Lung (tissue), 12 donors: ENCODE data around the gene B3GNT9. TPM values are rescaled to one million over a fixed set of nuclear protein-coding genes. Genes with fewer than 3 reads are reported as not detected.

Source experiments
- ATAC-seq: fragments of 200-7000 bp; cut with Tn5 transposase; one replicate; pipeline ENCODE4 v1.9.1; 2020; ENCODE audit warnings: moderate number of reproducible peaks; ENCODE audit not compliant: insufficient read depth, low FRiP score
- DNase-seq, 3 donors: peaks; one replicate each; pipeline ENCODE4 v3.0.0-alpha.2; 2013 to 2017
- H3K27ac ChIP-seq, 2 donors: one replicate each; pipeline ENCODE4 v1.5.1; 2013; ENCODE audit warnings: mild to moderate bottlenecking in 2 of 2, moderate library complexity in 2 of 2, control low read depth in 1 of 2, inconsistent platforms in 1 of 2, low read depth in 1 of 2, low read length in 1 of 2
- H3K27me3 ChIP-seq, 3 donors: one replicate each; pipeline ENCODE4 v1.5.1; 2013; ENCODE audit warnings: low read length in 2 of 3; ENCODE audit not compliant: control insufficient read depth in 3 of 3, insufficient read depth in 3 of 3
- H3K36me3 ChIP-seq, 4 donors: one replicate each; pipeline ENCODE4 v1.5.1; 2013; ENCODE audit warnings: low read length in 4 of 4, mild to moderate bottlenecking in 1 of 4, moderate library complexity in 1 of 4; ENCODE audit not compliant: control insufficient read depth in 4 of 4, insufficient read depth in 4 of 4
- H3K4me1 ChIP-seq, 5 donors: one replicate each; pipeline ENCODE4 v1.5.1; 2013; ENCODE audit warnings: low read length in 5 of 5, mild to moderate bottlenecking in 2 of 5, moderate library complexity in 1 of 5; ENCODE audit not compliant: control insufficient read depth in 5 of 5, insufficient read depth in 5 of 5
- H3K4me3 ChIP-seq: one replicate; pipeline ENCODE4 v1.5.1; 2013; ENCODE audit warnings: mild to moderate bottlenecking, control low read depth, moderate library complexity
- H3K9ac ChIP-seq, 2 donors: one replicate each; pipeline ENCODE4 v1.5.1; 2013; ENCODE audit warnings: low read length in 2 of 2, control low read depth in 1 of 2; ENCODE audit not compliant: insufficient read depth in 1 of 2
- H3K9me3 ChIP-seq, 4 donors: one replicate each; pipeline ENCODE4 v1.5.1; 2013; ENCODE audit warnings: low read length in 3 of 4, mild to moderate bottlenecking in 1 of 4, moderate library complexity in 1 of 4; ENCODE audit not compliant: control insufficient read depth in 4 of 4, insufficient read depth in 3 of 4
- WGBS, 2 donors: extraction: QIAGEN DNeasy Blood & Tissue Kit; methylation state at CpG; one replicate each; pipeline ENCODE4 v1.1.7; 2013; 5-methylcytosine and 5-hydroxymethylcytosine counted together
- polyA plus RNA-seq, 2 donors: library from polyadenylated mRNA; stranded (reverse); fragments of 200-250 nt; gene quantifications; one replicate each; pipeline ENCODE4 v1.2.1, GENCODE V29; 2013
- total RNA-seq, 2 donors: library from RNA; depleted of rRNA in 1 of 2; stranded (reverse); fragments of >200 nt in 1 of 2; gene quantifications; one replicate each; pipeline ENCODE4 v1.2.1, GENCODE V29; 2014 to 2021
- TF ChIP-seq, protein P1 (sequence below): IDR thresholded peaks from 2 replicates; pipeline ENCODE4 v1.5.1; 2012; ENCODE audit warnings: mild to moderate bottlenecking; ENCODE audit errors: control extremely low read depth, extremely low read depth
- donor health status: control.
- donor health status: control.
- donor health status: Bipolar disorder and iron deficiency.
- donor health status: healthy.
- donor health status: DM: yes; HTN: yes; CAD: no.

Gene B3GNT9
- total and polyA plus RNA-seq, 4 donors: 8.4 to 22.9 (median 14.5) TPM

DNA sequence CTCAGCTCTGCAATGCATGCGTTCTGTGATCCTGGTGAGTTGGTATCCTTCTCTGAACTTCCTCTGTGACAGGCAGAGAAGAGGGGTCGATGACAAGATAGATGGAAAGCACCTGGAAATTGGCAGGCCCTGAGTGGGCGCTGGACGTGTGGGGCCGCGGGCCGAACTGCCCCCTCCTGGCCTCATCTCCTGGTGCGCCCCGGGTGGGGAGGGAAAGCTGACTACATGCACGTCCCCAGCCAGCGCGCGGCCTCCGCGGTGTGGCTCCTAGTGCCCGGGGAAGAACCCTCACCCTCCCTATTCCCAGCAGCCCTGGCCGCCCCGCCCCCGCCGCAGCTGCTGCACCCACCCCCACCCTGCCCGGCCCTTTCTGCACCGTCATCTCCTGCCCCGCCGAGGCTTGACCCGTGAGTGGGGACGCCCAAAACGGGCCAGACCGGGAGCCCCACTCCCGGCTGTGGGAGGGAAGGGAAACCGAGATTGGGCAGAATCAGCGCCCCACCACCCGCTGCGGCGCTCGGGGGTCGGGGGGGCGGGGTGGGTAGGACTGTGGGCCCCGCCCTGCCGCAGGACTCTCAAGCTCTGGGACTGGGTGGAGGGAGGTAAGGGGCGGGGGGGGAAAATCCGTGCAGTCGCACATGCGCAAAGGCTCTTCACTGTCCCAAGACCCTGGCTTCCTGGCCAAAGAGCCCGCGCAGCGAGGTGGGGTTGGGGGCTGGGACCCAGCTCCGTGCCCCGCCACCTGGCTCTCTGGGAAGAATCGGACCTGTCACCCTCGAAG lies 19.6 kb upstream of the B3GNT9 start, which contains the start of gene NOL3:
TSS of gene NOL3 (plus strand) at position 371 of the 781 bp plus-strand sequence.
- H3K27ac ChIP-seq: peak within 1 kb of the TSS; percentile 70 to 90
- 1 to 2% methylated on average over 37 to 50 of the region's 50 CpGs for WGBS, 2 donors
- H3K9me3 ChIP-seq: no peaks in the 10 kb centered on the region
- peaks cover 0 to 41% (median 16%) of the 10 kb centered on the region in 5 donors for H3K4me1 ChIP-seq
- TF ChIP-seq, protein P1, sequence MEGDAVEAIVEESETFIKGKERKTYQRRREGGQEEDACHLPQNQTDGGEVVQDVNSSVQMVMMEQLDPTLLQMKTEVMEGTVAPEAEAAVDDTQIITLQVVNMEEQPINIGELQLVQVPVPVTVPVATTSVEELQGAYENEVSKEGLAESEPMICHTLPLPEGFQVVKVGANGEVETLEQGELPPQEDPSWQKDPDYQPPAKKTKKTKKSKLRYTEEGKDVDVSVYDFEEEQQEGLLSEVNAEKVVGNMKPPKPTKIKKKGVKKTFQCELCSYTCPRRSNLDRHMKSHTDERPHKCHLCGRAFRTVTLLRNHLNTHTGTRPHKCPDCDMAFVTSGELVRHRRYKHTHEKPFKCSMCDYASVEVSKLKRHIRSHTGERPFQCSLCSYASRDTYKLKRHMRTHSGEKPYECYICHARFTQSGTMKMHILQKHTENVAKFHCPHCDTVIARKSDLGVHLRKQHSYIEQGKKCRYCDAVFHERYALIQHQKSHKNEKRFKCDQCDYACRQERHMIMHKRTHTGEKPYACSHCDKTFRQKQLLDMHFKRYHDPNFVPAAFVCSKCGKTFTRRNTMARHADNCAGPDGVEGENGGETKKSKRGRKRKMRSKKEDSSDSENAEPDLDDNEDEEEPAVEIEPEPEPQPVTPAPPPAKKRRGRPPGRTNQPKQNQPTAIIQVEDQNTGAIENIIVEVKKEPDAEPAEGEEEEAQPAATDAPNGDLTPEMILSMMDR: no peak
- H3K36me3 ChIP-seq: no peaks in the 10 kb centered on the region
- peak; percentile 79 to 84 (median 81) for DNase-seq
- ATAC-seq: peak; percentile 73
- peak within 1 kb of the TSS in 1 of 2 donors; percentile 8 for H3K9ac ChIP-seq
- H3K27me3 ChIP-seq: peaks cover 0 to 58% (median 32%) of the 10 kb centered on the region in 3 donors
- H3K4me3 ChIP-seq: peak within 1 kb of the TSS; percentile 34

DNA sequence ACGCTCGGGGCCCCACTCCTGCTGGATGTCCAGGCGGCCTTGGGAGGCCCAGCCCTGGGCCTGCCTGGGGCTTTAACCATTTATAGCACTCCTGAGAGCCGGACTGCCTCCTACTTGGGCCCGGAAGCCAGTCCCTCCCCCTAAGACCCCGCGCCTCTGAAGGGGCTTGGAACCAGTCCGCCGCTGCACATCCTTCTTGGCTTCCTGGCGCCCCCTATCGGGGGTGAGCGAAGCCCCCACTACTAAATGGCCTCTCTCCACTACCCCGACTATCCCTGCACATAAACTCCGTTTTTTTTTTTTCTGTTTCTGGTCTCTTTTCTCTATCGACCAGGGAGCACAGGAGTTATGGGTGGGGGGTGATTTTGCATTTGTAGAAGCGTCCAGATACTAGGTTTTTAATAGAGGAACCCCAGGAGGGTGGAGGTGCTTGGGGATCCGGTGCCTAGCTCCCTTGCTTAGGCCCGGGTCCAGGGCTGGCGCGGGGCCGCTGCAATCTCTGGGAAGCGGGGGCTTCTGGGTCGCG lies 18.9 kb upstream of the B3GNT9 start:
- H3K27me3 ChIP-seq: peaks cover 0 to 64% (median 39%) of the 10 kb centered on the region in 3 donors
- no peak for ATAC-seq
- no peak overlapping the region for H3K9ac ChIP-seq

DNA sequence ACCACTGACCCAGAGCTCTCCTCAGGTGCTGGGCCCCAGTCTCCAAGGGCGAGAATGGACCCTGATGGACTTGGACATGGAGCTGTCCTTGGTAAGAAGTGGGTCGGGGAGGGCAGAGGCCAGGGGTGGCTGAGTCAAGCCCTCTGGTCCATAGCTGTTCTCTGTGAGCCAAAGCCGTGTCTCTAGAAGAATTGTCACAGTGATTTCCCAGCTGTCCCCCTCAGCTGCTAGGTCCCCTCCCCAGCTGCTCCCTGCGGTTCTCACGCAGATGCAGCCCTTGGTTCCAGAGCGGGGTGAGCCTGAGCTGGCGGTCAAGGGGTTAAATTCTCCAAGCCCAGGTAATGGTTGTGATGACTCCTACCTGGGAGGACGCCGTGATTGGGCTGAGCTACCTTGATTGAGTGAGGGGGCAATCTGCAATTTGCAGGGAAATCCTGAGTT lies 18.2 kb upstream of the B3GNT9 start:
- ATAC-seq (no peak), DNase-seq (no peak)
- Histone ChIP-seq H3K4me1 (peaks cover 0 to 38% (median 10%) of the 10 kb centered on the region in 5 donors), H3K9me3 (no peaks in the 10 kb centered on the region), H3K4me3 (no peak overlapping the region), H3K9ac (no peak overlapping the region), H3K36me3 (no peaks in the 10 kb centered on the region), H3K27me3 (peaks cover 0 to 70% (median 41%) of the 10 kb centered on the region in 3 donors), H3K27ac (peak overlapping the region in 1 of 2 donors; percentile 90)
- TF ChIP-seq, protein P1: no peak
- WGBS, 2 donors: 56 to 57% methylated on average over 9 of the region's 9 CpGs

More for the DNA sequence above, 18.9 kb upstream of the B3GNT9 start:
- Histone ChIP-seq H3K4me1 (peaks cover 0 to 40% (median 16%) of the 10 kb centered on the region in 5 donors), H3K9me3 (no peaks in the 10 kb centered on the region), H3K36me3 (no peaks in the 10 kb centered on the region), H3K4me3 (no peak overlapping the region), H3K27ac (peak overlapping the region; percentile 70 to 90)
- WGBS, 2 donors: 8 to 10% methylated on average over 22 to 24 of the region's 24 CpGs
- TF ChIP-seq, protein P1: peak; percentile 4
- peak; percentile 64 to 71 (median 64) for DNase-seq
